ENCODE data around the gene BANP.
"Not testable (repeated sequence)": the region's sequence is repeated elsewhere in the genome, so short reads cannot be mapped to it uniquely, and the experiment has no call there.

The BANP gene

GRCh38 chr16:88102597-88102996, 151.4 kb downstream of the BANP start:
- no peak overlapping the region for H3K27ac ChIP-seq
- no peak for TF ChIP-seq CTCF (conservative IDR thresholded peaks at IDR 0.05)

GRCh38 chr16:88103011-88103410, 151.8 kb downstream of the BANP start:
- H3K27ac ChIP-seq, result no peak overlapping the region
- no peak for TF ChIP-seq CTCF (conservative IDR thresholded peaks at IDR 0.05)

- H3K27ac ChIP-seq, result no peak overlapping the region
- no peak for TF ChIP-seq CTCF (conservative IDR thresholded peaks at IDR 0.05)
Observed at GRCh38 chr16:88103581-88104188, 152.5 kb downstream of the BANP start.

- H3K27ac ChIP-seq, result not testable (repeated sequence)
Observed at GRCh38 chr16:88104363-88104762, 153.1 kb downstream of the BANP start.

- not testable (repeated sequence) for H3K27ac ChIP-seq
Observed at GRCh38 chr16:88105574-88106140, 154.4 kb downstream of the BANP start.

- H3K27ac ChIP-seq, result not testable (repeated sequence)
Observed at GRCh38 chr16:88106566-88106965, 155.3 kb downstream of the BANP start.

- no peak overlapping the region for H3K27ac ChIP-seq
- TF ChIP-seq CTCF (conservative IDR thresholded peaks at IDR 0.05), result no peak
Observed at GRCh38 chr16:88108762-88109161, 157.5 kb downstream of the BANP start.

GRCh38 chr16:88109726-88110621, 158.7 kb downstream of the BANP start:
- H3K27ac ChIP-seq, result not testable (repeated sequence)

GRCh38 chr16:88110875-88111494, 159.8 kb downstream of the BANP start:
- not testable (repeated sequence) for H3K27ac ChIP-seq

GRCh38 chr16:88111976-88112375, 160.7 kb downstream of the BANP start:
- not testable (repeated sequence) for H3K27ac ChIP-seq

All from VCaP (cell line).